ENCODE data around the gene LTB.

DNA sequence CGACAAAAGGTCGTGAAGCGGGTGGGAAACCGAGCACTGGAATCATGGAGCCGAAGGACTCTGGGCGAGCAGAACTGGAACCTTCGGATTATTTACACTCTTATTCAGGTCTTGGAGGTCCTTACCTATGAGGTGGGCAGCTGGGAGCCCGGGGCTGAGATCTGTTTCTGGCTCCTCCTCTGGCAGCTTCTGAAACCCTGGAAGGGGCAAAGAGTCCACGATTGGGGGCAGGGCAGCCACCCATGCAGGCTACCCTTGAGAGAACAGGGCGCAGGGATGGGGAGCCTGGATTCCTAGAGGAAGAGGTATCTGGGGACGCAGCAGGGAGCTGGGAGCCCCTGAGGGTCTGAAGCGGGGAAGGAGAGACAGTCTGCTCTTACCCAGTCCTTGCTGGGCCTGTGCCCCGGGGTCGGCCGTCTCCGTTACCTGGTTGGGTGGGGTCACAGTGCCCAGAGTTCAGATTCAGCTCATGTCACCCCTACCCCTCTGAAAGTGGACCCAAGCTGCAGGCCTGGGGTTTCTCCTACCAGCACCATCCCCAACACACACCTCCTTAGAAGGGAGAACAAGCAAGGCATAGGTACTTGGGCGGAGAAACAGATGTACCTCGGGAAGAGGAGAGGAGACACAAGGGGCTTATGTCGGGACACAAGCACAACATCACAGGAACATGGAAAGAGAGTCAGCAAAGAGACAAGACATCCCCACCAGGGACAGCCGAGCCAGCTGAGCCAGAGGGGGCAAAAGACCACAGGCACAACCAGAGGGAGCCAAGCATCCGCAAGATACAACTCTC lies 592 bp downstream of the LTB start:
- no peak for TF ChIP-seq RARB (CRISPR knock-in tag; IDR thresholded peaks at IDR 0.05)
- TF ChIP-seq, protein P1, sequence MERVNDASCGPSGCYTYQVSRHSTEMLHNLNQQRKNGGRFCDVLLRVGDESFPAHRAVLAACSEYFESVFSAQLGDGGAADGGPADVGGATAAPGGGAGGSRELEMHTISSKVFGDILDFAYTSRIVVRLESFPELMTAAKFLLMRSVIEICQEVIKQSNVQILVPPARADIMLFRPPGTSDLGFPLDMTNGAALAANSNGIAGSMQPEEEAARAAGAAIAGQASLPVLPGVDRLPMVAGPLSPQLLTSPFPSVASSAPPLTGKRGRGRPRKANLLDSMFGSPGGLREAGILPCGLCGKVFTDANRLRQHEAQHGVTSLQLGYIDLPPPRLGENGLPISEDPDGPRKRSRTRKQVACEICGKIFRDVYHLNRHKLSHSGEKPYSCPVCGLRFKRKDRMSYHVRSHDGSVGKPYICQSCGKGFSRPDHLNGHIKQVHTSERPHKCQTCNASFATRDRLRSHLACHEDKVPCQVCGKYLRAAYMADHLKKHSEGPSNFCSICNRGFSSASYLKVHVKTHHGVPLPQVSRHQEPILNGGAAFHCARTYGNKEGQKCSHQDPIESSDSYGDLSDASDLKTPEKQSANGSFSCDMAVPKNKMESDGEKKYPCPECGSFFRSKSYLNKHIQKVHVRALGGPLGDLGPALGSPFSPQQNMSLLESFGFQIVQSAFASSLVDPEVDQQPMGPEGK (CRISPR knock-in tag; IDR thresholded peaks at IDR 0.05; ENCODE audit: borderline replicate concordance): no peak
